Heart left ventricle (tissue), 13 donors: ENCODE data around the gene KRT2.

ENCODE experiments used
- CTCF ChIP-seq, 12 donors: fragments of 200-600 bp; sonication (generic) in 4 of 12; IDR thresholded peaks; one replicate each; pipeline versions ENCODE4 v1.5.0 to v1.8.0; 2018 to 2022; ENCODE audit warnings: antibody characterized with exemption in 12 of 12, mild to moderate bottlenecking in 5 of 12
- POLR2A ChIP-seq, 2 donors: fragments of 450-650 bp; IDR thresholded peaks; one replicate each; pipeline ENCODE4 v1.6.1; 2017; ENCODE audit warnings: antibody characterized with exemption in 2 of 2, mild to moderate bottlenecking in 2 of 2, moderate library complexity in 2 of 2
- donor health status: ischemic (EF 13 %, LVEDD 7.1; RV severe dilation, severe dysfunction).
- donor health status: DM: no; HTN: yes; CAD: no.
- donor health status: DM: no; HTN: no; CAD: no.
- donor health status: ischemic (EF 25% LVEDD 6.9; RV normal size, moderate dysfunction).
- donor health status: ischemic (EF 25% LVEDD 5.7; RV mildly dilated, moderate dysfunction).
- donor health status: ischemic (EF 35%, LVEDD 5.7; RV mildly dilated, moderate dysfunction).
- donor health status: nonischemic (EF 11% LVEDD 7.7; RV severe dilation, severe dysfunction).
- donor health status: DM: yes; HTN: yes; CAD: no.
- donor health status: PGD.
- donor health status: ischemic (EF 29% LVEDD 5.4; RV normal size, mild dysfunction).
- donor health status: nonischemic (EF 23%, LVEDD 6.1; RV moderate dilation, normal function).

- no peak for TF ChIP-seq CTCF (IDR thresholded peaks at IDR 0.05)
- no peak for TF ChIP-seq POLR2A (IDR thresholded peaks at IDR 0.05)
Observed at GRCh38 chr12:52685406-52685890, 33.4 kb upstream of the KRT2 start.
